Cardiac muscle cell (in vitro differentiated cells and primary cell): ENCODE data around the gene ST8SIA3. TPM values are rescaled to one million over a fixed set of nuclear protein-coding genes. Genes with fewer than 3 reads are reported as not detected.
"Not testable (repeated sequence)": the region's sequence is repeated elsewhere in the genome, so short reads cannot be mapped to it uniquely, and the experiment has no call there.

ENCODE experiments used
- DNase-seq, 2 donors: peaks; one replicate each; pipeline versions ENCODE4 v3.0.0 to v3.0.0-alpha.2; 2010 to 2017; ENCODE audit warnings: low read depth in 1 of 2, low spot score in 1 of 2
- H3K27ac ChIP-seq: fragments of 200-600 bp; sonication (generic); 2 replicates; pipeline ENCODE4 v1.5.1; 2016
- H3K27me3 ChIP-seq: fragments of 200-600 bp; sonication (generic); 2 replicates; pipeline ENCODE4 v1.6.0; 2016; ENCODE audit warnings: control low read depth
- H3K36me3 ChIP-seq: fragments of 200-600 bp; sonication (generic); 2 replicates; pipeline ENCODE4 v1.5.1; 2016; ENCODE audit warnings: control low read depth
- H3K4me1 ChIP-seq: fragments of 200-600 bp; sonication (generic); 2 replicates; pipeline ENCODE4 v1.8.1; 2017; ENCODE audit warnings: low read depth, mild to moderate bottlenecking, mixed run types
- H3K4me3 ChIP-seq: fragments of 200-600 bp; sonication (generic); 2 replicates; pipeline ENCODE4 v1.5.1; 2016; ENCODE audit warnings: mild to moderate bottlenecking
- H3K9me3 ChIP-seq: fragments of 200-600 bp; sonication (generic); 2 replicates; pipeline ENCODE4 v1.5.1; 2017; ENCODE audit warnings: low read depth, mild to moderate bottlenecking, control low read depth
- CTCF ChIP-seq: IDR thresholded peaks from 2 replicates; pipeline ENCODE4 v1.5.1; 2012; ENCODE audit warnings: low read depth, mild to moderate bottlenecking, low read length
- polyA plus RNA-seq: library from polyadenylated mRNA; unstranded; fragments of >200 nt; fragmentation: Nextera tagmentation; extraction: Ambion mirVana; gene quantifications from 2 replicates; pipeline ENCODE4 v1.2.1, GENCODE V29; 2016
- total RNA-seq: library from RNA; depleted of rRNA; stranded (reverse); fragments of >200 nt; gene quantifications from 2 replicates; pipeline ENCODE4 v1.2.3, GENCODE V29; 2016

Gene ST8SIA3
- total and polyA plus RNA-seq, 2 experiments from 2014 or later: not detected

- TF ChIP-seq CTCF: no peak
- Histone ChIP-seq H3K9me3 (no peaks in the 10 kb centered on the region), H3K4me3 (no peak overlapping the region), H3K4me1 (no peaks in the 10 kb centered on the region), H3K27me3 (no peaks in the 10 kb centered on the region), H3K36me3 (no peaks in the 10 kb centered on the region), H3K27ac (no peak overlapping the region)
- no peak for DNase-seq
Measured at GRCh38 chr18:57366528-57367081, 14.2 kb downstream of the ST8SIA3 start.

GRCh38 chr18:57372444-57372843 is 20.1 kb downstream of the ST8SIA3 start:
- no peak for TF ChIP-seq CTCF
- Histone ChIP-seq H3K27ac (no peak overlapping the region), H3K4me1 (no peaks in the 10 kb centered on the region), H3K27me3 (no peaks in the 10 kb centered on the region), H3K4me3 (no peak overlapping the region), H3K36me3 (no peaks in the 10 kb centered on the region), H3K9me3 (no peaks in the 10 kb centered on the region)
- no peak for DNase-seq

GRCh38 chr18:57373017-57373416 is 20.7 kb downstream of the ST8SIA3 start:
- no peak for TF ChIP-seq CTCF
- H3K4me3 ChIP-seq: no peak overlapping the region
- H3K4me1 ChIP-seq: no peaks in the 10 kb centered on the region
- no peak for DNase-seq
- no peaks in the 10 kb centered on the region for H3K27me3 ChIP-seq
- no peak overlapping the region for H3K27ac ChIP-seq
- no peaks in the 10 kb centered on the region for H3K36me3 ChIP-seq
- H3K9me3 ChIP-seq: no peaks in the 10 kb centered on the region

GRCh38 chr18:57376503-57376902 is 24.1 kb downstream of the ST8SIA3 start:
- Histone ChIP-seq H3K36me3 (no peaks in the 10 kb centered on the region), H3K27ac (no peak overlapping the region), H3K4me1 (no peaks in the 10 kb centered on the region), H3K27me3 (no peaks in the 10 kb centered on the region), H3K4me3 (no peak overlapping the region), H3K9me3 (no peaks in the 10 kb centered on the region)
- no peak for TF ChIP-seq CTCF
- no peak for DNase-seq

GRCh38 chr18:57389271-57389670 is 36.9 kb downstream of the ST8SIA3 start:
- no peak for TF ChIP-seq CTCF
- Histone ChIP-seq H3K27me3 (no peaks in the 10 kb centered on the region), H3K27ac (no peak overlapping the region), H3K4me3 (no peak overlapping the region), H3K36me3 (no peaks in the 10 kb centered on the region), H3K9me3 (no peaks in the 10 kb centered on the region), H3K4me1 (no peaks in the 10 kb centered on the region)
- DNase-seq: no peak

GRCh38 chr18:57390044-57390443 is 37.7 kb downstream of the ST8SIA3 start:
- no peak for TF ChIP-seq CTCF
- Histone ChIP-seq H3K27ac (no peak overlapping the region), H3K27me3 (no peaks in the 10 kb centered on the region), H3K9me3 (no peaks in the 10 kb centered on the region), H3K36me3 (no peaks in the 10 kb centered on the region), H3K4me1 (no peaks in the 10 kb centered on the region), H3K4me3 (no peak overlapping the region)
- no peak for DNase-seq

- not testable (repeated sequence) for H3K27ac ChIP-seq
Measured at GRCh38 chr18:57394749-57395148, 42.4 kb downstream of the ST8SIA3 start.

GRCh38 chr18:57396831-57397230 is 44.5 kb downstream of the ST8SIA3 start:
- not testable (repeated sequence) for H3K36me3 ChIP-seq, H3K27ac ChIP-seq, H3K4me3 ChIP-seq, H3K9me3 ChIP-seq, DNase-seq, H3K4me1 ChIP-seq
- peaks cover 23% of the 10 kb centered on the region for H3K27me3 ChIP-seq

More at GRCh38 chr18:57394749-57395148, 42.4 kb downstream of the ST8SIA3 start:
- not testable (repeated sequence) for H3K36me3 ChIP-seq, DNase-seq, H3K4me1 ChIP-seq, H3K4me3 ChIP-seq, H3K9me3 ChIP-seq, H3K27me3 ChIP-seq
